Left lung (tissue), 10 donors: Measurements from ENCODE around the gene MTG1. TPM values are rescaled to one million over a fixed set of nuclear protein-coding genes. Genes with fewer than 3 reads are reported as not detected.
"Not testable (repeated sequence)": the region's sequence is repeated elsewhere in the genome, so short reads cannot be mapped to it uniquely, and the experiment has no call there.

Experiments used
- ATAC-seq: fragments of 200-7000 bp; cut with Tn5 transposase; one replicate; pipeline ENCODE4 v1.9.1; 2020; ENCODE audit warnings: moderate library complexity
- DNase-seq, 4 donors: peaks; one replicate each; pipeline ENCODE4 v3.0.0-alpha.2; 2013 to 2020
- H3K27ac ChIP-seq, 2 donors: fragments of 200-600 bp; sonication (generic) in 1 of 2; one replicate each; pipeline versions ENCODE4 v1.5.0 to v1.8.0; 2020 to 2021
- H3K27me3 ChIP-seq, 2 donors: fragments of 200-600 bp; sonication (generic) in 1 of 2; one replicate each; pipeline versions ENCODE4 v1.5.0 to v1.8.0; 2020 to 2021
- H3K36me3 ChIP-seq, 2 donors: fragments of 200-600 bp; sonication (generic) in 1 of 2; one replicate each; pipeline versions ENCODE4 v1.5.0 to v1.8.0; 2020 to 2021
- H3K4me1 ChIP-seq, 2 donors: fragments of 200-600 bp; one replicate each; pipeline ENCODE4 v1.8.0; 2021
- H3K4me3 ChIP-seq, 2 donors: fragments of 200-600 bp; sonication (generic) in 1 of 2; one replicate each; pipeline versions ENCODE4 v1.5.0 to v1.8.0; 2020 to 2021; ENCODE audit warnings: mild to moderate bottlenecking in 1 of 2
- H3K9me3 ChIP-seq, 2 donors: fragments of 200-600 bp; sonication (generic) in 1 of 2; one replicate each; pipeline versions ENCODE4 v1.5.0 to v1.8.0; 2020 to 2021
- intact Hi-C, 2 donors: fragments of 100-400 bp; cut with DNase I; formaldehyde crosslinking; loops; one replicate each; pipeline versions ENCODE4 v1.11.2 to v1.14.2; 2022
- polyA plus RNA-seq, 6 donors: library from polyadenylated mRNA; unstranded; fragments of 120-200 nt; gene quantifications; one replicate each; pipeline ENCODE4 v1.2.1, GENCODE V29; 2013; ENCODE audit not compliant: insufficient read length in 6 of 6
- total RNA-seq, 2 donors: library from RNA; stranded (reverse); fragmentation: NEBNext Ultra II Directional; extraction: Animal tissue kit (Norgen Biotek cat#: 25700); gene quantifications; one replicate each; pipeline ENCODE4 v1.2.1, GENCODE V29; 2021
- TF ChIP-seq, protein P1 (sequence below), 2 donors: fragments of 200-600 bp; sonication (generic) in 1 of 2; IDR thresholded peaks; one replicate each; pipeline versions ENCODE4 v1.5.0 to v1.8.0; 2021; ENCODE audit warnings: antibody characterized with exemption in 2 of 2
- donor health status: DM: no; HTN: yes; CAD: no.
- donor health status: DM: no; HTN: no; CAD: no.

The MTG1 gene
- total and polyA plus RNA-seq, 8 donors, result 31.5 to 75.1 (median 60.3) TPM

GRCh38 chr10:133438711-133439273, 44.8 kb downstream of the MTG1 start:
- peak; percentile 44 for ATAC-seq
- intact Hi-C loops, result no loop called here
- H3K4me3 ChIP-seq, result no peak overlapping the region
- no peaks in the 10 kb centered on the region for H3K4me1 ChIP-seq
- no peak for DNase-seq
- no peak overlapping the region for H3K27ac ChIP-seq
- no peaks in the 10 kb centered on the region for H3K36me3 ChIP-seq
- TF ChIP-seq, protein P1, sequence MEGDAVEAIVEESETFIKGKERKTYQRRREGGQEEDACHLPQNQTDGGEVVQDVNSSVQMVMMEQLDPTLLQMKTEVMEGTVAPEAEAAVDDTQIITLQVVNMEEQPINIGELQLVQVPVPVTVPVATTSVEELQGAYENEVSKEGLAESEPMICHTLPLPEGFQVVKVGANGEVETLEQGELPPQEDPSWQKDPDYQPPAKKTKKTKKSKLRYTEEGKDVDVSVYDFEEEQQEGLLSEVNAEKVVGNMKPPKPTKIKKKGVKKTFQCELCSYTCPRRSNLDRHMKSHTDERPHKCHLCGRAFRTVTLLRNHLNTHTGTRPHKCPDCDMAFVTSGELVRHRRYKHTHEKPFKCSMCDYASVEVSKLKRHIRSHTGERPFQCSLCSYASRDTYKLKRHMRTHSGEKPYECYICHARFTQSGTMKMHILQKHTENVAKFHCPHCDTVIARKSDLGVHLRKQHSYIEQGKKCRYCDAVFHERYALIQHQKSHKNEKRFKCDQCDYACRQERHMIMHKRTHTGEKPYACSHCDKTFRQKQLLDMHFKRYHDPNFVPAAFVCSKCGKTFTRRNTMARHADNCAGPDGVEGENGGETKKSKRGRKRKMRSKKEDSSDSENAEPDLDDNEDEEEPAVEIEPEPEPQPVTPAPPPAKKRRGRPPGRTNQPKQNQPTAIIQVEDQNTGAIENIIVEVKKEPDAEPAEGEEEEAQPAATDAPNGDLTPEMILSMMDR (IDR thresholded peaks at IDR 0.05), result no peak
- peaks cover 0 to 5% of the 10 kb centered on the region in 2 donors for H3K27me3 ChIP-seq
- no peaks in the 10 kb centered on the region for H3K9me3 ChIP-seq

- Histone ChIP-seq H3K4me1 (no peaks in the 10 kb centered on the region), H3K9me3 (no peaks in the 10 kb centered on the region), H3K27me3 (peaks cover 0 to 5% of the 10 kb centered on the region in 2 donors), H3K36me3 (no peaks in the 10 kb centered on the region), H3K4me3 (no peak overlapping the region), H3K27ac (no peak overlapping the region)
- TF ChIP-seq, protein P1 (IDR thresholded peaks at IDR 0.05), result no peak
- ATAC-seq, result no peak
- intact Hi-C loops, result no loop called here
- DNase-seq, result peak in 1 of 4 donors; percentile 64
These were observed 45.8 kb downstream of the MTG1 start for GRCh38 chr10:133439517-133440461.

DNA sequence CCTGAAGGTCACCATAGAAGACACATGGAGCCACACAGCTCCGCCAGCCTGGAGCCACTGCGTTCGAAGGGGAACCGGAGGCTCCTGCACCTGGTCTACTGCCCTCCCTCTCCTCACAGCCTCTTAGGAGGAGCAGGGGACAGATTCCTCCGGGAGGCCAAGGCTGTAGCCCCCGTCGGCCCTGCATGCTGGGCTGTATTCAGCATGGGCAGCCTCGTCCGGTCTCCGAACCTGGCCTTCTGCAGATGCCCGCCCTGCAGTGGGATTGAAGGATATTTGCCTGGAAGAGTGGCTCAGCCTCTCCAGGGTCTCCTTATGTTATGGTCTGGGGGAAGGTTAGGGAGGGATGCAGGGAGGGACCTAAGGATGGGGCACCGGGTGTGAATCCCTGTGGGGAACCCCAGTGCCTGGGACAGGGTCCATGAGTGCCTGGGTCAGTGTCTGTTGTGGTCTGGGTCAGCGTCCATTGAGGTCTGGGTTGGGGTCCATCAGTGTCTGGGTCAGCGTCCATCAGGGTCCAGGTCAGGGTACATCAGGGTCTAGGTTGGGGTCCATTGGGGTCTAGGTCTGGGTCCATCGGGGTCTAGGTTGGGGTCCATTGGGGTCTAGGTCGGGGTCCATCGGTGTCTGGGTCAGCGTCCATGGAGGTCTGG, 46.8 kb downstream of the MTG1 start:
- DNase-seq (no peak), ATAC-seq (no peak)
- TF ChIP-seq, protein P1 (IDR thresholded peaks at IDR 0.05), result no peak
- Histone ChIP-seq H3K27me3 (peaks cover 0 to 5% of the 10 kb centered on the region in 2 donors), H3K4me3 (no peak overlapping the region), H3K9me3 (peaks cover 0 to 7% of the 10 kb centered on the region in 2 donors), H3K4me1 (no peaks in the 10 kb centered on the region), H3K27ac (no peak overlapping the region), H3K36me3 (no peaks in the 10 kb centered on the region)
- intact Hi-C loops, result no loop called here

- ATAC-seq, H3K36me3 ChIP-seq, H3K4me3 ChIP-seq, H3K27me3 ChIP-seq, H3K4me1 ChIP-seq, H3K27ac ChIP-seq, intact Hi-C loops, DNase-seq: not testable (repeated sequence)
- H3K9me3 ChIP-seq, result peaks cover 0 to 13% of the 10 kb centered on the region in 2 donors
These were observed 47.4 kb downstream of the MTG1 start for GRCh38 chr10:133441356-133441755.

DNA sequence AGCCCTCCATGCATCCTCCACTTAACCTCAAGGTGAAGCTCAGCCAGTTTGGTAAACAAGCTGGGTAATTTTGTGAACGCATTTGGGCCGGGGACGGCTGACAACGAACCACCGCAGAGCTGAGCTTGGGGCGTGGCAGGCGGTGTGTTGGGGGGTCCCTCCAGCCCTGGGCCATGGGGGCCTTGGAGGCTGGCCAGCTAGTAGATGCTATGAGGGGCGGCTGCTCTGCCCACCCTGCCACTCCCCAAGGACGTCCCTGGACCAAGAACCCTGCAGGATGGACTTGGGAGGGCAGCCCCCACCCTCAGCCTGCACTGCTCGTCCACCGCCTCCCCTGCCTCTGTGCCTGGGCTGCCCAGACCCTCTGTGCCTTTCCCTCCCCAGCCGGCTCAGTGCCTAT, 47.8 kb downstream of the MTG1 start:
- Histone ChIP-seq H3K36me3 (no peaks in the 10 kb centered on the region), H3K9me3 (peaks cover 0 to 17% of the 10 kb centered on the region in 2 donors), H3K27me3 (peaks cover 0 to 2% of the 10 kb centered on the region in 2 donors), H3K27ac (no peak overlapping the region), H3K4me1 (no peaks in the 10 kb centered on the region), H3K4me3 (no peak overlapping the region)
- DNase-seq, result peak in 1 of 4 donors; percentile 58
- intact Hi-C loops, result no loop called here
- TF ChIP-seq, protein P1 (IDR thresholded peaks at IDR 0.05), result no peak
- ATAC-seq, result no peak
